Suprapubic skin (tissue), 3 donors: ENCODE results near the gene CCL3.
"Not testable (repeated sequence)": the region's sequence is repeated elsewhere in the genome, so short reads cannot be mapped to it uniquely, and the experiment has no call there.

ENCODE experiments used
- CTCF ChIP-seq, 2 donors: fragments of 200-600 bp in 1 of 2; fragments of 450-650 bp in 1 of 2; sonication (generic) in 1 of 2; IDR thresholded peaks; one replicate each; pipeline ENCODE4 v1.5.1; 2016 to 2019; ENCODE audit warnings: antibody characterized with exemption in 2 of 2, mild to moderate bottlenecking in 1 of 2, moderate library complexity in 1 of 2
- POLR2A ChIP-seq, 2 donors: fragments of 450-650 bp; IDR thresholded peaks; one replicate each; pipeline ENCODE4 v1.6.1; 2017; ENCODE audit warnings: antibody characterized with exemption in 2 of 2, mild to moderate bottlenecking in 2 of 2, moderate library complexity in 2 of 2

DNA sequence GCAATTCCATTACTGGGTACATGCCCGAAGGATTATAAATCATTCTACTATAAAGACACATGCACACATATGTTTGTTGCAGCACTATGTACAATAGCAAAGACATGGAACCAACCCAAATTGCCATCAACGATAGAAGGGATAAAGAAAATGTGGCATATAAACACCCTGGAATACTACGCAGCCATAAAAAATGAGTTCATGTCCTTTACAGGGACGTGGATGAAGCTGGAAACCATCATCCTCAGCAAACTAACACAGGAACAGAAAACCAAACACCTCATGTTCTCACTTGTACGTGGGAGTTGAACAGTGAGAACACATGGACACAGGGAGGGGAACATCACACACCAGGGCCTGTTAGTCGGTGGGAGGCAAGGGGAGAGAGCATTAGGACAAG is 31.2 kb upstream of the CCL3 start:
- TF ChIP-seq POLR2A, CTCF (IDR thresholded peaks at IDR 0.05): not testable (repeated sequence)
